Measurements from ENCODE around the gene FRMD7. TPM values are rescaled to one million over a fixed set of nuclear protein-coding genes. Genes with fewer than 3 reads are reported as not detected.

FRMD7 gene
- polyA plus RNA-seq, 3 donors = 1.6 to 1.7 (median 1.7) TPM

- no peak for DNase-seq (ENCODE audit: low read depth in 3 of 3, low spot score in 2 of 3)
Measured at GRCh38 chrX:132040066-132040465, 87.8 kb downstream of the FRMD7 start.

DNA sequence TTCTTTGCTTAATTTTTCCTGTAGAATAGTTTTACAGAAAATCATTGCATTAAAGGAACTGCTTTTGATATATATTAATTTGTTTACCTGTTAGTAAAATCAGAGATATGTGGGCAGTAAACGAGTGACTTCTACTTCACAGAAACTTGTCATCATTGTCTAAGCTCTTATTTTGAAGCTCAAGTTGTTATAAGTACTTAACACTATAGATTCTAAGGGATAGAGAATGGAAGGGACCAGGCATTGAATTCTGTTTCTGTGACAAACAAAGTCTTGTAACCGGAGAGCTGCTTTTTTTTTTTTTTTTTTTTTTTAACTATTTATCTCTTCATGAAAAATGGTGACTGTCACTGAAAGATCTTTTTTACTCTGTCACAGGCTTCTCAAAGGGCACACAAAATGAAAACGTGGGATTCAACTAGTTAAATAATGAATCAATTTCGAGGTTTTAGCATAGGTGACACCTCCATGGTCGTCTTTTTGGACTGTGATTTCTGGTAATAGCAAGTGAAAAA is 90.3 kb downstream of the FRMD7 start:
- no peak for DNase-seq (ENCODE audit: low read depth in 3 of 3, low spot score in 2 of 3)

- no peak for DNase-seq (ENCODE audit: low read depth in 3 of 3, low spot score in 2 of 3)
Measured at GRCh38 chrX:132034648-132035047, 93.2 kb downstream of the FRMD7 start.

DNA sequence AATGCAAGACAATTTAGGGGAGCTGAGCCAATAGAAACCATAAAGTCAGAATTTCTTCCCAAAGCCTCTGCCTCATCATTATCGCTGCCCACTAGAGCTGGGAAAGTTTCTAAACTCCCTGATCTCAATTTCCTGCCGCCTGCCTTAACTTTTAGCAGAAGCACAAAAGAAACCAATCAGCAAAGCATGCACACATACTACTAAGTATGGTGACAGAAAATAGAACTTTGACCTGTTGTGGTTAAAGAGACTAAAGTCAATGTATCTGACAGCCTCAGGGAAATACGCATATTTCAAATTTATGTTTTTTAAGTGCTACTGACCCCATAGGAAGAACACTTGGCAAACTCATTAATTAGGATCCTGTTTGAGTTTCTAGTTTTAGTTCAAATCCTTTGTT is 94.7 kb downstream of the FRMD7 start:
- DNase-seq (ENCODE audit: low read depth in 3 of 3, low spot score in 2 of 3) = no peak

DNA sequence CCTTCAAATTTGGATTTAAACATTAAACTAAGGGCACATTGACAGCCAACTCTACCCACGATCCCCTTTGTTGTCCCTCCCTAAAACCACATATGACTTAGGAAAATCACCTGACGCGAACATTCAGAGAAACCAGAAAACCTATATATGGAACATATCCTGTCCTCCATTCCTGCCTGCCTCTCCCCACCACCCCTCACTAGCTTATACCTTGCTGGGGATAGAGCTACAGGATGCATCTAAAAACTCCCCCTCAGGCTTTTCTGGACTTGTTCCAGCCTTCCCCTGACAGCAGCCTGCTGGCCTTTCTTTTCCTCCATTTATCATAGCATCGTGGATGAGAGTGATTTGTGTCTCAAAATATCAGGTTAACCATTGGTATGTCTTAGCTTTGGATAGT is 96.0 kb downstream of the FRMD7 start:
- DNase-seq (ENCODE audit: low read depth in 3 of 3, low spot score in 2 of 3) = no peak

DNA sequence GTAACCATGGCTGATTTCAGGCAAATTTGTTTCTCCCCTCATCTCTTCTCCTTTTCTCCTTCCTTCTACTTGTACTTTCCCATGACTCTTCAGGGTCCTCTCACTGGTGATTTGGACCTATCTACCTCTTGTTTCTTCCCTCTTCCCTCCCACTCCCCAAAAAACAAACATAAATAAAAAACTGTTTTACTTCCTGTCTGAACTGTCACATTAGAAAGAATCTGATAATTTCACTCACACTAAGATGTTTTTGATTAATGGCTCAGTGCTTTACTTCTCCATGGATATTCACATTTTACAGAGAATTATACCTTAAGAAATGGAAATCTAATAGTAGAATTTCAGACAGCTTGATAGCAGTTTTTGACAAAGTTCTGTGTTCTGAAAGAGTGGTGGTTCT is 97.6 kb downstream of the FRMD7 start:
- no peak for DNase-seq (ENCODE audit: low read depth in 3 of 3, low spot score in 2 of 3)

Other genes with a start within 250 kb of the FRMD7 start
- 10 to 100 TPM in 1 of 3 donors, 1 to 10 TPM in 2; 9.3 to 10.8 (median 9.5) TPM for gene STK26, start 104.7 kb downstream of the FRMD7 start, polyA plus RNA-seq (ENCODE audit: insufficient read length in 3 of 3)
- gene RAP2C, start 91.4 kb upstream of the FRMD7 start, polyA plus RNA-seq (ENCODE audit: insufficient read length in 3 of 3) = 10 to 100 TPM; 46.0 to 54.1 (median 47.2) TPM